Frontal cortex (tissue), 4 donors: ENCODE data around the gene GRWD1. TPM values are rescaled to one million over a fixed set of nuclear protein-coding genes. Genes with fewer than 3 reads are reported as not detected.

ENCODE experiments used
- DNase-seq, 2 donors: peaks; one replicate each; pipeline ENCODE4 v3.0.0; 2012; ENCODE audit warnings: low spot score in 2 of 2
- FAIRE-seq: peaks from 2 replicates; lab custom pipeline; 2012; peaks lifted over from hg19 to GRCh38; lab: Jason Lieb, UNC
- total RNA-seq: library from RNA; depleted of rRNA; stranded (reverse); fragments of >200 nt; gene quantifications from one replicate; pipeline ENCODE4 v1.2.3, GENCODE V29; 2014
- donor health status: control.
- donor health status: control.
- donor health status: control.

The GRWD1 gene
- total RNA-seq, 1 donor from 2014 or later = 6.9 TPM

GRCh38 chr19:48490981-48491792 lies 45.4 kb downstream of the GRWD1 start:
- no peak for FAIRE-seq
- DNase-seq = no peak

- FAIRE-seq (no peak), DNase-seq (no peak)
Observed at GRCh38 chr19:48491793-48492123, 46.0 kb downstream of the GRWD1 start.

GRCh38 chr19:48492925-48493717 lies 47.3 kb downstream of the GRWD1 start:
- DNase-seq = peak; percentile 86 to 94
- no peak for FAIRE-seq

GRCh38 chr19:48493718-48494401 lies 48.1 kb downstream of the GRWD1 start:
- DNase-seq = no peak
- no peak for FAIRE-seq

- DNase-seq = no peak
- no peak for FAIRE-seq
Observed at GRCh38 chr19:48495396-48495795, 49.6 kb downstream of the GRWD1 start.

GRCh38 chr19:48496959-48497727 lies 51.4 kb downstream of the GRWD1 start:
- DNase-seq (no peak), FAIRE-seq (no peak)

- no peak for FAIRE-seq
- no peak for DNase-seq
Observed at GRCh38 chr19:48497728-48498594, 52.2 kb downstream of the GRWD1 start.

GRCh38 chr19:48498595-48499311 lies 53.0 kb downstream of the GRWD1 start:
- FAIRE-seq (no peak), DNase-seq (no peak)

- DNase-seq (no peak), FAIRE-seq (no peak)
Observed at GRCh38 chr19:48499316-48500090, 53.7 kb downstream of the GRWD1 start.

- FAIRE-seq = no peak
- DNase-seq = peak in 1 of 2 donors; percentile 13
Observed at GRCh38 chr19:48500830-48501493, 55.2 kb downstream of the GRWD1 start.

GRCh38 chr19:48501494-48502349 lies 55.9 kb downstream of the GRWD1 start:
- FAIRE-seq (no peak), DNase-seq (peak in 1 of 2 donors; percentile 43)

- DNase-seq (peak in 1 of 2 donors; percentile 11), FAIRE-seq (no peak)
Observed at GRCh38 chr19:48502350-48503018, 56.7 kb downstream of the GRWD1 start.

- FAIRE-seq (no peak), DNase-seq (peak; percentile 37 to 41)
Observed at GRCh38 chr19:48506138-48506733, 60.5 kb downstream of the GRWD1 start.
